Upper lobe of left lung (tissue), 4 donors: Measurements from ENCODE around the gene NFIX.

Experiments
- POLR2A ChIP-seq, 4 donors: fragments of 450-650 bp; IDR thresholded peaks; one replicate each; pipeline ENCODE4 v1.5.1; 2016 to 2017; ENCODE audit warnings: antibody characterized with exemption in 4 of 4, mild to moderate bottlenecking in 2 of 4
- POLR2AphosphoS5 ChIP-seq, 2 donors: sonication (generic); formaldehyde crosslinking; IDR thresholded peaks; one replicate each; pipeline ENCODE4 v1.5.1; 2017; ENCODE audit warnings: antibody characterized with exemption in 2 of 2
- TF ChIP-seq, protein P1 (sequence below), 6 experiments: fragments of 450-650 bp in 4 of 6; fragments of 200-600 bp in 2 of 6; sonication (generic) in 2 of 6; IDR thresholded peaks; one replicate each; pipeline ENCODE4 v1.5.1; 2016 to 2019; ENCODE audit warnings: antibody characterized with exemption in 6 of 6

DNA sequence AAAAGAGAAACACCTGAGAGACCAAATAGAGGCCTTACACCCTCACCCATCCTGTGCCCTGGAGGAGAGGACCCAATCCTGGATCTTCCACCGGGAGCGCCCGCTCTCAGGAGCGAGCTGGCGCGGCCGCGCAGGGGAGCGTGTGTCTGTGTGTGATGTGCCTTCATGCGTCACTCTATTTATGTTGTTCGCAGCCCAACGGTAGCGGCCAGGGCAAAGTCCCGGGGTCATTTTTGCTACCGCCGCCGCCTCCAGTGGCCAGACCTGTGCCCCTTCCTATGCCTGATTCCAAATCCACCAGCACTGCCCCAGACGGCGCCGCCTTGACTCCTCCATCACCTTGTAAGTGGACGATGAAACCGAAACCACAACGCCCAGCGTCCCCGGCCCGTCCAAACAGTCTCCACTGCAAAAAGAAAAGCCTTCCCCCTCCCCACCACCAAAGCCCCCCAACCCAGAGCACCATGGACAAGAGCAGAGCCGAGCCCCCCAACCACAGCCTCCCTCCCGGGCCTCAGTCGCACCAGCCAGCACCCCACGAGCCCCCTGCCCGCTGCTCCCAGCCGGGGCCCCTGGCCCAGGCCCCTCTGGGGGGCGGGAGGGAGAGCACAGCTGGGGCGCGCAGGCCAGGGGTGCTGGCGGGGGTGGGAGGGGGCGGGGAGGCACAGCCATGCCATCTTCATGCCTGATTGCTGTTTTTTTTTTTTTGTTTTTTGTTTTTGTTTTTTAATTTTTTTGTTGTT lies 92.7 kb downstream of the NFIX start:
- TF ChIP-seq, protein P1, sequence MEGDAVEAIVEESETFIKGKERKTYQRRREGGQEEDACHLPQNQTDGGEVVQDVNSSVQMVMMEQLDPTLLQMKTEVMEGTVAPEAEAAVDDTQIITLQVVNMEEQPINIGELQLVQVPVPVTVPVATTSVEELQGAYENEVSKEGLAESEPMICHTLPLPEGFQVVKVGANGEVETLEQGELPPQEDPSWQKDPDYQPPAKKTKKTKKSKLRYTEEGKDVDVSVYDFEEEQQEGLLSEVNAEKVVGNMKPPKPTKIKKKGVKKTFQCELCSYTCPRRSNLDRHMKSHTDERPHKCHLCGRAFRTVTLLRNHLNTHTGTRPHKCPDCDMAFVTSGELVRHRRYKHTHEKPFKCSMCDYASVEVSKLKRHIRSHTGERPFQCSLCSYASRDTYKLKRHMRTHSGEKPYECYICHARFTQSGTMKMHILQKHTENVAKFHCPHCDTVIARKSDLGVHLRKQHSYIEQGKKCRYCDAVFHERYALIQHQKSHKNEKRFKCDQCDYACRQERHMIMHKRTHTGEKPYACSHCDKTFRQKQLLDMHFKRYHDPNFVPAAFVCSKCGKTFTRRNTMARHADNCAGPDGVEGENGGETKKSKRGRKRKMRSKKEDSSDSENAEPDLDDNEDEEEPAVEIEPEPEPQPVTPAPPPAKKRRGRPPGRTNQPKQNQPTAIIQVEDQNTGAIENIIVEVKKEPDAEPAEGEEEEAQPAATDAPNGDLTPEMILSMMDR (IDR thresholded peaks at IDR 0.05), result no peak
- TF ChIP-seq POLR2AphosphoS5 (IDR thresholded peaks at IDR 0.05) (no peak), POLR2A (IDR thresholded peaks at IDR 0.05) (no peak)
